GM21737 (cell line): ENCODE results near the gene M1AP.

ENCODE experiments used
- ATAC-seq: cut with Tn5 transposase; IDR thresholded peaks from one replicate; pipeline ENCODE4 v1.9.1; 2021; ENCODE audit warnings: mild to moderate bottlenecking, moderate library complexity; ENCODE audit not compliant: unreplicated experiment

The M1AP gene

DNA sequence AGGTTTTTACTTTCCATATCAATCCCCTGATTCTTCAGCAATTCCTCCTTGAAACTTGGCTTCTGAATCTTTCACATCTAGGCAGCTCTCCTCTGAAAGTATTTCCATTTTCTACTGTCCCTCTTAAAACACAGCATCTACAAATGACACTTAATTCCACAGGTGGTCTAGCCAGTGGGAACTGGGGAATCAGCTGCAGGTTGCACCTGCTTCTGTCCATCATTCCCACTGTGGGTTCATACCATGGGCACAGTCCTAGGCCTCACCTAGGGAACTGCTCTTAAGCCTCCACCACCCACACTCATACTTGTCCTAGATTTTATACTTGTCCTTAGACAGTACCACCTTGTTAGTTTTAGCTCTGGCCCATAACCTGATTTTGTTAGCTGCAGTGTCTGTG is 96.6 kb downstream of the M1AP start:
- ATAC-seq, result no peak

DNA sequence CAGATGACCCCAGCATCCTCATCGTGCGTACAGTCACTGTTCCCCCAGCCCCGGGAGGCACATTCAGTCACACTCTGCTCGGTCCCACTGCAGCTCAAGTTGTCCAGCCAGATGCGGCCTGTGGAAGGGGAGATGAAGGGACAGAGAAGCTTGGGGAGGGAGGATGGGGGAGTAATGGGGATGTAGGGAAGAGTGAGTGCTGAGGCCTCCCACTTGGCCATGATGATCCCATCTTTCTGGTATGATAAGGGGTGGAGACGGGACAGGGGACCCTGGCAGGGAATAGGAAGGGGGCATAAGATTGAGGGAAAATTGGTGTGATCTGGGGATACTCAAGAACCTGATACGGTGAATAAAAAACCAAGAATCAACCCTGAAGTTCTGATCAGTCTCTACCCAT is 97.9 kb downstream of the M1AP start:
- ATAC-seq, result no peak

DNA sequence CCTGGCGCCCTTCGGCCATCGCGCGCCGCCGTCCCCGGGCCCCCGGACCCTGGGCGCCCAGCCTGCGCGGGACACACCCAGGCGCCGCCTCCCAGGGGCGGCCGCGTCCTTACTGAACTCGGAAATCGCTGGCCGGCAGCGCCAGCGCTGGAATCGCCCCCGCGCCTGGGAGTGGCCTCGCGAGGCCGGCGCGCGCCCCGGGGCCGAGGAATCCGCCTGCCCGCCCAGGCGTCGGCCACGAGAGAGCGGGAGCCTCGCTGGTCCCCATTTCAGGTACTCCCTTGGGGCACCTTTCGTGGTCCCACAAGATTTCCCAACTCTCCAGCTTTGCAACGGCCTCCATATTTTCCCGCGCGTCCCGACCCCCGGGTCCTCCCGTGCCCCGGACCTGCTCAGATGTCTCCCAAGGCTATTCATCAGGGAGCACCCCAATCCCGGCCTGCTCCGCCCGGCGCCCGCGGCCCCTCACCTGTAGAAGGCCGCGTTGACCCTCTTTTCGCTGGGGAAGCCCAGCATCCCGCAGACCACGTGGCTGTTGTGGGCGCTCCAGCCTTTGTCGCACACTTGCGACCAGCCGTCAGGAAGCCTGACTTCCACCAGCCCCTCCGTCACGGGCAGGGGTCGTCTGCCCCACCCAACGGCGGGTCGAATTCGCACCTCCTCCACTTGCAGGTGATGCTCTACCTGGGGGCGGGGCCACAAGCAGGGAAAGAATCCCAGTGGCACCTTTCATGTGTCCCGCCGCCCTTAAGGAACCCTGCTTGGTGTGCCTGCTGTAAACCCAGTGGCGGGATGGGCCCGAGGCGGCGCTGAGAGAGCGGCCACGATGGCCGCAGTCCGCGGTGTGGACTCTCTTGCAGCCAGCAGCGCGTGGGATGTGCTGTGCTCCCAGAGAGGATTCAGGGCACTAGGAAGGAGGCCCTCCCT is 99.0 kb downstream of the M1AP start:
- ATAC-seq, result peak; percentile 37

DNA sequence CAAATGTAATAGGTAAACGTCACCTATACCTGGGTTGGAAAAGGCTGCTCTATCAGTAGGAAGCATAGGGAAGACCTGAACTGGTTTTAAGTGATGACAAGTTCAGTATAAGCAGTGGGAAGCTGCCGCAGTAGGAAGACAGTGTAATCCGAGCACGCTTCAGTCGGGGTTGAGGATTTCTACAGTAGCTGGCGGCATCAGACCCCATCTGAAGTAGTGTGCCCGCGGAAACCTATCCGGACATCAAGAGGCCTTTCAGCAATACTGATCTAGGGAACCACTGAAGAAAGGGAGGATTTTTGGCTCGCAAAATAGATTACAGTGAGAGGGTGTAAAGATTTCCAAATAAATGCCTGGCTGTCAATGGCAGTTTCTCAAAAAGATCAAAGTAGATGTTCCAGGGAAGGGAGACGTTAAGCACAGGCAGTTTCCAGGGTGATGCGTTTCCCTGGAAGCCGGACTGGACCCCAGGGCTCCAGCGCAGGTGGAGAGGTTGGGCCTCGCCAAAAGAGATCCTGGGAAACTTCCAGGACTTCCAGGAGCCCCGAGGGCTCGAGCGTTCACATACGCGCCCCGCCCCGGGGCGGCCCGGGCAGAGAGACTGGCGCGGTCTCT is 99.7 kb downstream of the M1AP start:
- ATAC-seq, result no peak

DNA sequence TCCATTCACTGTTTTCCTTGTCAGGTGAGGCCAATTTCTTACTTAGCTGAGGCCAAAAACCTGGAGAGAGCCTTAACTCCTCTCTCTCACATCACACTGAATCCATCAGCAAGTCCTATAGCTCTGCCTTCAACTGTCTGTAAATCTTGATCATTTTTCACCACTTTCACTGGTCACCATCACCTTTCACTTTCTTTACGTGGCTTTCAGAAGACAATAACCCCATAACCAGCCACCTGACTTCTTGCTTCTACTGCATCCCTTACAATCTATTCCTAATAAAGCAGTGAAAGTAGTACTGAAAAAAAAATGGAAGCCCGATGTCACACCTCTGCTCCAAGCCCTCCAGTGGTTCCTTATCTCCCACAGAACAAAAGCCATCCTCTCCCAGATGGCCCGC is 102.1 kb downstream of the M1AP start:
- no peak for ATAC-seq

DNA sequence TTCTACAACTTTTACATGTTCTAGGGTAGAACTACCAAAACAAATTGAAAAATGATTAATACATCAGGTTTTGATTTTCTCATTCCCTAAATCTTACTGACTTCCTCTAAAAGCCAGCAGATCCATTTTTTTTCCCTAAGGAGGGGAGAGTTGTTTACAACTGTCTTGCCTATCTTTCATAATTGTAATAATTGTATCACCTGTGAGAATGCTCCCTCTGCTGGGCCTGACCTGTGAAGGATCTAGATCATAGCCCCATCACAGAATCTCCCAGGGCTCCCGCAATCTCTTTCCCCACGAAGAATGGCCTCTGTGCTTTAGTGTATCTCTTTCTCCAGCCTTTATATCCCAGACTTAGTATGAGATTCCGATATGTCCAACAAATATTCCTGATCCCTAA is 103.5 kb downstream of the M1AP start:
- ATAC-seq, result no peak

DNA sequence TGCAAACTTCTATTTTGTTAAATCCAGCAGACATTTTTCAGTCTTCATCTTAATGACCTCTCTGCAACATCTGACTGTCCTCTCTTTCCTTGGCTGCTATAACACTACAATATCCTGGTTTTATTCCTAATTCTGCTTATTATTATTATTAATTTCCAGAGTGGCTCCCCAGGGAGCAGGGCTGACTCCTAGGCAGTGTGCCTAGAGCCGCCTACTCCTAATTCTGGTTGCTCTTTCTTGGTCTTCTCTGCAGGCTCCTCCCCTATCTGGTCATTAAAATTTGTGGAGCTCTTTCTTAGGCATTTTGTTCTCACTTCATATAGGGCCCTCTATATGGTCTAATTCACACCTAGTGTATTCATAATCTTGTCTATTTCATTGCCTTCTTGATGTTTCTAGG is 105.2 kb downstream of the M1AP start:
- ATAC-seq, result no peak

DNA sequence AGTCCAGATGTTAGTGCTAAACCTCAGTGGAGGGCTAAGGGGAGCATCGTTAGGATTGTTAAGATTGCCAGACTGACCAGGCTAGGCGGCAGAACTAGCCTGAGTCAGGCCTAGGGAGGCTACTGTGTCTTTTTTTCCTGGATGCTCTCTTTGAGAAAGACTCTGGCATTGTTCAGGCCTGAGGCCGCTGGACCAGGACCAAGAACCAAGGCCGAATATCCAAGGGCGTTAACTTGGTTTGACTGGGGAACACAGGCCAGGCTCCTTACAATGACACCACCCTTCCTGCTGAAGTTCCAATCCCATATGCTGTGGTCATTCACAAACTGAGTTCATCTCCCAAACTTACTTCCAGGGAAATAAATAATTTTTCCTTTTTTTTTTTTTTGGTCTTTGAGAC is 107.8 kb downstream of the M1AP start:
- no peak for ATAC-seq

DNA sequence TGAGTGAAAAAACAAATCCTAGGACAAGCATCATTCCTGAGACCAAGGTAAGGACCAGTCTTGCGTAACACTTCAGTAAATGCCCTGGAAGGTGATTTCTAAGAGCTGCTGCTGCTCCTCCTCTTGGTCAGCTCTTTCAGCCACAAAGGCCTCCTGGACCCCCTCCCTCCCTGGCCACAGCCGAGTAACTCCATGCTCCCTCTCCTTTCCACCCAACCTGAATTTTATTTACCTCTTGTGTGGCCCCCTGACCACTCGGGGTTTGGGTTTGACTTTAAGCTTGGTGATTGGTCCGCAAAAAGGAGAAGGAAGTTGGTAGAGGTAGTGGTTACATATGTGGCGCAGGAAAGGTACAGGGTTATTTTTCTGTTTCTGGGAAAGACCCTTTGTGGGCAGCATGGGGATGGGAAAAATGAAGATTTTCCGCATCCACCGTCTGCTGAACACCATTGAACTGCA is 109.2 kb downstream of the M1AP start:
- ATAC-seq, result no peak

DNA sequence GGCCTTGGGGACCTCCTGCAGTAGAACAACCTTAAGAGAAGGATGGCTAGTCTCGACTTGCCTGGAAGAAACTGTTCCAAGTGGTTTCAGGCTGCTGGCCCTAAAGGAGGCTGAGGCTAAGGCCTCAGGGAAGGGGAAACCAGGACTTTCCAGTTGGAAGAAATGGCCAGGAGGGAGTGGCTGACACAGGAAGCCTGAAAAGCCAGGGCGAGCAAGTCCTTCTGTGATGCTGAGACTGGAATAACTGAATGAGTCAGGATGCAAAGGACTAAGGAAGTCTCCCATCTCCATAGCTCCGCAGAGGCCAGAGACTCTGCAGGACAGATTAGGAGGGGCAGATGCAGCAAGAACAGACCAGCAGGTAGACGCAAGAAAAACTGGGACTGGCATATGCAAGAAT is 111.0 kb downstream of the M1AP start:
- ATAC-seq, result no peak

DNA sequence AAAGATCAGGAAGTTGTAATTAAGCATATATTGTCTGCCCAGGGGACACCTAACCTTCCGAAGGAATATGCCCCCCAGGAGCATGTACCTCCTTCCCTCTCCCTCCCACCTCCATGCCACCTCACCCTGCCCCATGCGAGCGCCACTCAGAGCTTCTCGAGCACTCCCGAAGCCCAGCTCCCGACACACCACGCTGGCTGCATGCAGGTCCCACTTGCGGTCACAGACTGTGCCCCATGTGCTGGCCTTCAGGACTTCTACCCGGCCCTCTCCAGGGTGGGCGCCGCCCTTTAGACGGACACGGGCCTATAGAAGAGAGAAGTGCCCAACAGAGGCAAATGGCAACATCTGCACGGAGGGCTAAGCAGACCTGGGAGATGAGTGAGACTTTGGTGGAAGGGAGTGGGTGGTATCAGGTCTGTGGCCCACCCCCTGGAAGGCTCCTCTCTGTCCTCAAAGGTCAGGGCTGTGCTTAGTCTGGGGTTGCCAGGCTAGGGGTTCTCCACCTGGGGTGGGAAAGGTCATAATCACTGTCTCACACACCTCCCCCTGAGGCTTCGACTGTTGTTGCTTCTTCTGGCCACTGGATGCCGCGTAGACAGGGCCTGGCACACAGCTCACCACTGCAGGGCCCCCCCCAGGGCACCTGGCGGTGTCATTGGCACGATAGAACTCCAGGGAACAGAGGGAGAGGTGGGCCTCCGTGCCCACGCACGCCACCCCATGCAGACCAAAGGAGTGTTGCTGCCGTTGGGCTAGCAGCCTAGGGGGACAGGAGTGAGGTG is 111.8 kb downstream of the M1AP start:
- no peak for ATAC-seq

DNA sequence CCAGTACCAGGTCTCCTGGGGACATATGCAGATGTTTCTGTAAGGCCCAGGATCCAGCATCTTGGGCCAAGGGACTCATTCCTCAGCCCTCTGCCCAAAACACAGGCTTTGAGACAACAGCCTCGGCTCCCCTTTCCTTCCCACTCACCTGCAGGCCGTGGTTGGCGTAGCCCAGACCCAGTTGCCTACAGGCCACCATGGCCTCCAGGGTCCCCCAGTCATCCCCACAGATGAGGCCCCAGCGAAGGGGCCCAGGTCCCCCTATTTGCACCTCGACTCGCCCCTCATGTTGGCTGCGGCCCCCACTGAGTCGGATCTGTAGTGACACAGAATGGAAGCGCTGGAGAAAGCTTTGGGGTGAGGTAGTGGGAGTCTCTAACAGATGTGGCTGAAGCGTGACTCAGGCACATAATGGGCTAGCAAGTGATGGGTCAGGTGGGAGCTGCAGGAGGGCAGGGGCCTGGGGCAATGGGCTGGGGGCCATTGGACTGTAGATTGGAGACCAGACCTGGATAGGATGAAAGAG is 112.6 kb downstream of the M1AP start:
- no peak for ATAC-seq

DNA sequence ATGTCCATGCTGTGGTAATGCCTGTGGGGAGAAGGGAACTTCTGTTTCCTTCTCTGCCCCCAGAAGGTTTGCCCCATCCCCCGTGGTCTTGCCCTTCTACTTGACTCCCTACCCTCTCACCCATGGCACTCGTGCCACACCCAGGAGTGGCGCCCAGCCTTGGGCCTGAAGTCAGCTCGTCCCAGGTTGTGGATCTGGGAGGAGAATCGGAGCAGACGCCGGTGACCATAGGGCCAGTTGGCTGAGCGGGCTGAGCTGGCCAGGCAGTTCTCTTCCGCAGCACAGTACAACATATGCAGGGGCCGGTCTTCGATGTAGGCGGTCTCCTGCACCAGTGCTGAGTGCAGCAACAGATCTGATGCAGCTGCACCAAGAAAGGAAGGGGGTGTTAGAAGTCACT is 113.7 kb downstream of the M1AP start:
- ATAC-seq, result no peak

DNA sequence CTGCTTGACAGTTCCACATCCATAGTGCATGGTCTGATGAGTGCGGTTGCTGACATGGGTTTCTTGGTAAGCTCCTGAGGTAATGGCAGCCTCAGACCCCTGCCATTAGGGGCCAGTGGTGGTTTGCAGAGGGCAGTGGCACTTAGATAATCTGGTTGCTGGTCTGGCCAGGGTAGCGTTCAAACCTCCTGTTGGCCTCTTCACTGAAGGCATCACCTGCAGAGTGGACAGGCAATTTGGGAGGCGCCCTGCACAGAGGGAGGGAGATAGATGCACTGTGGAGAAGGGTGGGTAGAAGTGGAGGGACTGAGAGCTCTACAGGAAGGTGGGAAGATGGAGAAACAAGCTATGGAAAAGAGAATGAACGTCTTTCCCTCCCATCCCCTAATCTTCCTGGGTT is 114.7 kb downstream of the M1AP start:
- ATAC-seq, result no peak

DNA sequence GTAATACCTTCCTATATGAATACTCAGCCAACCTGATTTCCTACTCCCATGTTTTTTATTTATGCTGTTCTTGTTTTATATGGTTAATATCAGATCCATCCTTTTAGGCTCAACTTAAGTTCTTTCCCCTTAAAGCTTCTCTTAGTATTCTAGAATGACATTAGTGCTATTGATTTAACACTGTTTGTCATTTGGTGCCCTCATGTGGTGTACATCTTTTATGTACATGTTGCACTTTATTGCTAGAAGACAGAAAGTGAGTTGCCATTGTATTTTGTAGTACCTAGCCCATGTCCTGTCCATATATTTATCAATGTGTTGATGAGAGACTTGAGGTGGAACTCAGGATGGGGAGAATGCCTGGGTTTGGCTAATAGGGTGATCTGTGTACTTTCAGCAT is 115.9 kb downstream of the M1AP start:
- no peak for ATAC-seq

DNA sequence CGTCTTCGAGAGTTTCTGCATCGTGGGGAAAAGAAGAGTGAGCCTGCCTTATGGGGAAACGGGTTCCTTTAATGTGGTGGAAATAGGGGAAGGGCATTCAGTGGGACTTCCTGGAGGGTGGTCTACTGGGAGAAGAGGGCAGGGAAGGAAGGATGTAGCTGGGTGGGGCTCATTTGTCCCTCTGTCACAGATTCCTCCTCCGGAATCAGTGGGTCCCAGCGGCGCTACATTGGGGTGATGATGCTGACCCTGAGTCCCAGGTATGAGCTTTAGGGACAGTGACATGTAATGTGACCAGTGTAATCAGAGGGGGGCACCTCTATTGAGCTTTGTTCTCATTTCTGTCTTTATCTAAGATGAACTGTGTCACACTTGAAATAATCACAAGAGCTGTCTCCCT is 116.5 kb downstream of the M1AP start:
- no peak for ATAC-seq

DNA sequence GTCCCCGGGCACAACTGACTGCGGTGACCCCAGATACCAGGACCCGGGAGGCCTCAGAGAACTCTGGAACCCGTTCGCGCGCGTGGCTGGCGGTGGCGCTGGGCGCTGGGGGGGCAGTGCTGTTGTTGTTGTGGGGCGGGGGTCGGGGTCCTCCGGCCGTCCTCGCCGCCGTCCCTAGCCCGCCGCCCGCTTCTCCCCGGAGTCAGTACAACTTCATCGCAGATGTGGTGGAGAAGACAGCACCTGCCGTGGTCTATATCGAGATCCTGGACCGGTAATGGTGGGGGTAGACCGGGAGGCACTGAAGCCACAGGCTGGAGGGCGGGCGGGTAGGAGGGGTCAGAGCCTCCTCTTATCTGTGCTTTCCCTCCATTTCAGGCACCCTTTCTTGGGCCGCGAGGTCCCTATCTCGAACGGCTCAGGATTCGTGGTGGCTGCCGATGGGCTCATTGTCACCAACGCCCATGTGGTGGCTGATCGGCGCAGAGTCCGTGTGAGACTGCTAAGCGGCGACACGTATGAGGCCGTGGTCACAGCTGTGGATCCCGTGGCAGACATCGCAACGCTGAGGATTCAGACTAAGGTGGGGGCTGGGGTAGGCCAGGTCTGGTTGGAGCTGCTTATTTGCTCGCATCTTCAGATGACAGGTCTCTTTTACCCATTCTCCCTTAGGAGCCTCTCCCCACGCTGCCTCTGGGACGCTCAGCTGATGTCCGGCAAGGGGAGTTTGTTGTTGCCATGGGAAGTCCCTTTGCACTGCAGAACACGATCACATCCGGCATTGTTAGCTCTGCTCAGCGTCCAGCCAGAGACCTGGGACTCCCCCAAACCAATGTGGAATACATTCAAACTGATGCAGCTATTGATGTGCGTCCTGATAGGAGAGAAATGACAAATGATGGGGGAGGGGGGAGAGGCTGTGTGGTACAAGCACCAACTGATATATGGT is 117.6 kb downstream of the M1AP start:
- peak; percentile 33 for ATAC-seq

DNA sequence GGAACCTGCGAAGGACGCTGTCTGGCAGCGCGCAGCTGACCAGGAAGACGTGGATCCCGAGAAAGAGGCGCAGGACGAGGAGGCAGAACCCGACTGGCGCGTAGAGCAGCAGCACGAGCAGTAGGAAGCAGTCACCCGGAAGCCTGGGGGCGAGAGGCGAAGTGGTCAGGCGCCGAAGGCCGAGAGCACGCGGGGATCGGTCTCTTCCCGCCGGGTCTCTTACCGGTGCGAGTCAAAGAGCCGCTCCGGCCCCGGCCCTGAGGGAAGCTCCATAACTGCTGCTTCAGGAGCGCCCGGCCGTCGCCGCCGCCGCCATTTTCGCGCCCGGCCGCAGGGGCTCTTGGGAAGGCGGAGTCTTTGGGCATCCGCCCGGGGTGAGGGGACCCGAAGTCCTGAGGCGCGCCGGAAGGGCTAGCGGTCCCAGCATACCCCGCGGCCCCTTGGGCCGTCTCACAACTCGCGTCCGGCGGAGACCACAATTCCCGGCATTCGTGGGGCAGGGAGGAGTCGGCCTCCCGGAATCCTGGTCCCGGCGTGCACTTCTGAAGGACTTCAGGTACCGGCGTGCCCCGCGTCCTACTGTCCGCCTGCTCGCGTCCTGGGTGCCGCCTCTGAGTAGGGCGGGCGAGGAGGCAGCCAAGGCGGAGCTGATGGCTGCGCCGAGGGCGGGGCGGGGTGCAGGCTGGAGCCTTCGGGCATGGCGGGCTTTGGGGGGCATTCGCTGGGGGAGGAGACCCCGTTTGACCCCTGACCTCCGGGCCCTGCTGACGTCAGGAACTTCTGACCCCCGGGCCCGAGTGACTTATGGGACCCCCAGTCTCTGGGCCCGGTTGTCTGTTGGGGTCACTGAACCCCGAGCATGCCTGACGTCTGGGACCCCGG is 118.5 kb downstream of the M1AP start, which contains the start of the genes AUP1 and HTRA2:
Gene AUP1 (minus strand): TSS at position 350 of the 882 bp plus-strand sequence. CDS start 77 bp downstream, at position 273.
Gene HTRA2 (plus strand): TSS at position 577 of the 882 bp plus-strand sequence. CDS start 74 bp downstream, at position 651.
- ATAC-seq, result peak; percentile 76
